Stimulated activated CD4-positive, alpha-beta T cell treated with anti-CD3 and anti-CD28 coated beads, TNF-alpha, amount 100 ng/mL, for 4 hours (primary cell): Measurements from ENCODE around the gene NUDT22.
A peak's percentile ranks its signal among the peaks of the same experiment; 100 is the strongest.
"Not testable (repeated sequence)": the region's sequence is repeated elsewhere in the genome, so short reads cannot be mapped to it uniquely, and the experiment has no call there.

Experiments used
- DNase-seq, 3 experiments: peaks; one replicate each; pipeline ENCODE4 v3.0.0-alpha.2; 2020; ENCODE audit warnings: low read depth in 3 of 3

The NUDT22 gene

DNA sequence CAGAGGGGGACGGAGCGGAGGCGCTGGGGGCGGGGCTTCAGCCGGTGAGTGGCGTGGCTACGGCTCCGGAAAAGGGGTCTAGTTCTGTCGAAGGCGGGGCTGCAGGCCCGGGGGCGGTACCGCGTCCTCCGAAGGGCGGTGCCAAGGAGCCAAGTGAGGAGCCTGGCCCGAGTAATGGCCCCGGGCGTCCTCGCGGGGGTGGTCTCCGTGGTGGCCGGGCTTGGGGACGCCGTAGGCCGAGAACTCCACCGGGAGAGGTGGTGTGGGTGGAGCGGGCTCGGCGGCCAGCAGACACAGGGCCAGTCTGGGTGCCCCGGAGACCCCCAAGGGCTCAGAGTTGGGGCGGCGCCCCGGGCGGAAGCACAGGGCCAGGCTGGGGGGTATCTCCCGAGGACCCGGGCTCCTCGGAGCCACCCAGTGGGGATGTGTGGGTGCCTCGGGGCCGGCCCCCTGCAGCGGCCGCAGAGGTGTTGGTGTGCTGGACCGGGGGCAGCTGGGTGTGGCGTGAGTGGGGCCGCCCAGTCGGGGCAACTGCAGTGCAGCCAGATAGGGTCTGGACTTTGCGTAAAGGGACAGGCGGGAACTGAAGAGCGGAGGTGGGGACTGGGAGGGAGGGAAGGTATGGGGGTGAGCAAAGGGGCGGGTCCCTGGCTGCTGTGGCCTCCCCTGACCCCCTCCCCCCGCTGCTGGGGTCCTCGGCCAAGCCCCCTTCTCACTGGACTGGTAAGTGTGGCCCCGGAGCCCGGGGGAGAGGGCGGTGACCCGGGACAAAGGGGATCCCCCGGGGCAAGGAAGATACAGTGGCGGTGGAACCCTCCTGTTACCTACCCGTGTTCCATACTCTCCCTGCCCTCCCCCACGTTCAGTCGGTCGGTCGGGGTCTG lies 15.7 kb downstream of the NUDT22 start:
- no peak for DNase-seq

- no peak for DNase-seq
Observed at GRCh38 chr11:64243236-64243854, 17.3 kb downstream of the NUDT22 start.

DNA sequence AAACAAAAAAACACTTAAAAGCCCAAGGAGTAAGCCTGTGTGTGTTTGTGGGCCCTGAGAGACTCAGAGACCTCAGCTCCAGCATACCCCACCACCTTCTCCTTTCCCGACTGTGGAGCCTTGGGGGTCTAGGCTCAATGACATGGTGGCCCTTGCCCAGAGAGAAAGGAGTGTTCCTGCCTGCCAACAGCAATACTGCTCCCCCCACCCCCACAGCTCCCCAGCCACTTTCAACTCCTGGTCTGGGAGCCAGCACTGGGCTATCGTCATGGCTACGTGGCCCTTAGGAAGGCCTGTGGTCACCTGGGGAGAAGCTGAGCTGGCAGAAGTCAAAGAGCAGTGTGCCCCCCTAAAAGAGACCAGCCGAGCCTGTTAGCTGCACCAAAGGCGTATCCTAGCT lies 18.0 kb downstream of the NUDT22 start:
- no peak for DNase-seq

DNA sequence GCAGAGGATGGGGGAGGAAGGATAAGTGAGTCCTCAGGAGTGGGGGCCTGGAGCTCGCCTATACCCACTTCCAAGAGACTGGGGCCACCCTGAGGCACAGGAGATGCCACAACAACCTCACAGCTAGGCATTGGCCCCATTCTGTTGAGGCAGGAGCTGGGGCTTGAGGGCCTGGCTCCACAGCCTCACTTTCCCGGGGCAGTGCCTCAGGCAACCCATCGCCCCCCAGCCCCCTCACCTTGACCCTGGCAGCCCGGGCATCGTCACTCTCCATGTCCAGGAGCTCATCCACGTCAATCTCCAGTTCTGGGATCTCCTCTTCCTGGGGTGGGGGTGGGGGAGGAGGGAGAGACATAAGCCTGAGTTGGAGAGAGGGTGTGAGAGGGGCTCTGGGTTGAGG lies 18.9 kb downstream of the NUDT22 start:
- no peak for DNase-seq

GRCh38 chr11:64245401-64245796 lies 19.3 kb downstream of the NUDT22 start:
- no peak for DNase-seq

DNA sequence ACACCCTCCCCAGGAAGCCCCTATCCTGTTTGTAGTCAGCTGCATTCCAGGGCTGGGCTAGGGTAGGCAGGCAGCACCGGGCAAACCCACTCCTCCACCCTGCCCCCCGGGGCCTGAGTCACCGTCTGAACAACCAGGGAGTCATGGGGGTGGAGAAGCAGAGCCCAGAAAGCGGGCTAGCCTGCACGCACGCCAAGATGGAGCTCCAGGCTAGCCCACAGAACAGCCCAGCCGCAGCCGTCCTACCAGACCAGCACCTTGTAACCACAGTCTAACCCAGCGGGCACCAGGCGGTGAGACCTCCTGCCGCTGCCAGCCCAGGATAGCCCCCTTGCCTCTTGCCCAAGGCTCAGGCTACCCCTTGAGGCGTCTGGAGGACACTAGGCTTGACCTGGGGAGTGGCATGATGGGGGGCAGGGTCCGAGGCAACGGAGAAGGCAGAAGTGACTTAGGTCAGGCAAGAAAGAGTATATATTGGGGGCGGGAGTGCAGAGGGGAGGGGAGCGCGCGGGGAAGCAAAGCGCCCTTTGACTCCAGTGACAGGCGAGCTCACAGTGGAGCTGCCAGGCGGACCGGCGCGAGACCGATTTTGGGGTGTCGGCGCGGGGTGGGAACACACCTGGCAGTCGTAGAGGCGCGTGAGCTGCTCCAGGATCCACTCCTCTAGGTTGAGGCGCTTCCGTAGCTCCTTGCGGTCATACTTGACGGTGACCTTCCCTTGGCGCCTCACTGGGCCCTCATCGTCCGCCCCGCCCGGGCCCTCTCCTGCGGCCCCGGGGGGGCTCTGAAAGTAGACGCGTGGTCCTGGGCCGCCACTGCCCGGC lies 19.9 kb downstream of the NUDT22 start:
- DNase-seq: peak; percentile 65 to 82 (median 76)

DNA sequence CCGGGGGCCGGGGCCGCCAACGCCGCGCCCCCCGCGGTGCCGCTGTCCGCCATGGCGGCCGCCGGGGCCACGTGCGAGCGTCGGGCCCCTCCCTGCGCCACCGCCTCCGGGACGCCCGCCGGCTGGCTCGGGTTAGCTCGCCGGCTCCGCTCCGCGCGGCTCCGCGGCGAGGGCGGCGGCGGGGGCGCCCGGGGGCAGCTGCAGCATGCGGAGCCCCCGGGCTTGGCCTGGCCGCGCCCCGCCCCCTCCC lies 20.5 kb downstream of the NUDT22 start:
- DNase-seq: not testable (repeated sequence)

DNA sequence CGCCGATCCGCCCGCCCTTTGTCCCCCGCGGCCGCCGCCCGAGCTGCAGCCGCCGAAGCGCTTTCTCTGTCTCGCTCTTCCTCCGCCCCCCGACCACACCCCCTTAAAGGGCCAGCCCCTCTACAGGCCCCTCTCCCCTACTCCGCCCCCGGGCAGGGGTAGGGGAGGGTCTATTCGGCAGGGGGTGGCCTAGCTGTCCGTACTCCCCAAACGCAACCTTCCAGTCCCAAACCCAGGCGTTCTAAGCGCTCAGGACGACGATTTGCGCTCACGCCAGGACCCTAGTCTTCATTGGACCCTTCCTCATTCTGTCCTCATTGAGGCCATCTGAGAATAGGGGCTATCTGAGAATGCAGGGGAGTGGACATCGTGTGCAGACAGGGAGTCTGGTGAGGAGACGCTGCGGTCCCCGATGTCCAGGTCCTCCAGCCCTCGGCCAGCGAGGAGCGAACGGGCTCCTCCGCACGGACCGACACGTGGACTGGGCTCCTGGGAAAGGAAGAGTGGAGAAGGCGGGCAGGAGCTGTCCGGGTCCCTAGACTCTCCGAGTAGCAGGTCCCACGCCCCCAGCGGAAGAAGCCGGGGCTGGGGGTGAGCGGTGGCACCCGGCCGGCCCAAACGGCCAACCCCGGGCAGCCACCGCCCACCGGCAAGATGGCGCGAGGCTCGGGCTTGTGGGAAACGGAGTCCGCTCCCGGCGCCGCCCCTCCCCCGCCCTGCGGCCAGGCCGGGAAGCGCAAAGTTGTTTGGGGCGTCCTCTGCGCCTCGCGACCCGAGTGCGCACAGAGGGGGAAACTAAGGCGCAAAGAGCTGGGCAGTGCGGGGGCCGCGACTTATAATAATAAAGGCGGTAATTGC lies 21.0 kb downstream of the NUDT22 start, which contains the start of gene PPP1R14B:
Gene PPP1R14B, minus strand, starts transcription at position 73 of the 858 bp plus-strand sequence. CDS start 270 bp downstream, outside the sequence.
- DNase-seq: peak; percentile 70 to 77 (median 76)

DNA sequence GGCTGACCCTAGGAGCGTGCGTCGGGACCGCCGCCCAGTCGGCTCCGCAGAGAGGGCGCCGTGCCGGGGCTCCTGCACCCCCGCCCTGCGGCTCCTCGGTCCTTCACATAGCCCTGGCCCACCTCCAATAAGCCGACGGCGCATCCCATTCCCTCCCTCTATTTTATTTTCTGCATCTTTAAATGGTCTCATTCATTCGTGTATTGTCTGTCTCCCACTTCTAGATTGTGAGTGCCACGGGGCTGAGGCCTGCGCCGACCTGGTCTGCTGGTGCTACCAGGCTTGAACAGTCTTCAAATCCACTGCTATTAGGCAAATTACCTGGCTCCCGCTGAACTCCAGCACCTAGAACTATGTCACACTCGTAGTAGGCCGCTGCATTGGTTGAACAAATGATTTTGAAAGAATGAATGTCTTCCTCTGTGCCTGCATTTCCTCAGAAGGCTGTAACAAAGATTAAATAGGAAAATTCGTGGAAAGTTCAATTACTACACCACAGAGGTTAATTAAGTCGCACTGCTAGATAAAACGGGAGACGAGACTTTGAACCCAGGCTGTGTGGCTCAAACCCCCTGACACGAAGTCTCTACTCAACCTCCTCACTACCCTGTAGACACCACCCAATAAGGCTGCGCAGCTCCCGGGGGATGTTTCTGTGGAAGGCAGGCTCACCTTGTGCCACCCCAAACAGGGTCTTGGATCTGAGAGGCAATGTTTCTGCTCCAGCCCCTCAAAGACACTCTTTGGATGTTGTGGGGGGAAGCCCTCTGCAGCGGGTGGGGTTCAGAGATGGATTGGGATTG lies 21.9 kb downstream of the NUDT22 start:
- DNase-seq: no peak

DNA sequence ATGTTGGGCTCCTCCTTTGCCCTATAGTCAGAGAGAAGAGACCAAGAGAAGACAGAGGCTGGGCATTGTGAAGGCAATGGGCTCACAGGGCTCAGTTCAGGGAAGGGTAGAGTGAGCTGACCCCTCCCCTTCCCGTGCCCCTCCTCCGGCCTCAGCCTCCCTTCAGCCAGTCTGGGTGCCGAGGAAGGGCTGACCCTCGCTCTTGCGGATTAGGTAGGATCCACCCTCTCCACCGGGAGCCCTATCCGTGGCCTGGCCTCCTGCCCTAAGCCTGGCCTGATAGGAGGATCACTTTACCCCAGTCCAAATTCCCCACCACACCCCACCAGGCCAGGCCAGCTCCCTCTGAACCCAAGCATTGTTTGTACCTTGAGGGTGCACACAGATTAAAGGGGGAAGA lies 22.5 kb downstream of the NUDT22 start:
- DNase-seq: no peak

DNA sequence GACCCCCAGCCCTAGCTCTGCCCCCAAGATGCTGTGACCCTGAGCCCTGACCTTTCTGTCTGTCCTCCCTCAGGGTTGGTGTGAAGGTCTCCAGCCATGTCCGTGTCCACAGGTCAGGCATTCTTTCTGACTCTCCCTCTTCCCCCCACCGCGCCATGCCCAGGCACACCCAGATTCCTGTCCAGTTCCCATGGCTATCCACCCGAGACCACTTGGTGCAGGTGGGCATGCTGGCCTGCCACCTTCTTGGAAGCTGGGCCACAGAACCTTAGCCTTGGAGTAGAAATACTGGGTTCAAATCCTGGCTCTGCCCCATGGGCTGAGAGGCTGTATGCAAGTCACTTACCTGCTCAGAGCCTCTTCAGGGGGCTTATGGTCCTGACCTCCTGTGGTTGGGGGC lies 23.0 kb downstream of the NUDT22 start:
- no peak for DNase-seq

DNA sequence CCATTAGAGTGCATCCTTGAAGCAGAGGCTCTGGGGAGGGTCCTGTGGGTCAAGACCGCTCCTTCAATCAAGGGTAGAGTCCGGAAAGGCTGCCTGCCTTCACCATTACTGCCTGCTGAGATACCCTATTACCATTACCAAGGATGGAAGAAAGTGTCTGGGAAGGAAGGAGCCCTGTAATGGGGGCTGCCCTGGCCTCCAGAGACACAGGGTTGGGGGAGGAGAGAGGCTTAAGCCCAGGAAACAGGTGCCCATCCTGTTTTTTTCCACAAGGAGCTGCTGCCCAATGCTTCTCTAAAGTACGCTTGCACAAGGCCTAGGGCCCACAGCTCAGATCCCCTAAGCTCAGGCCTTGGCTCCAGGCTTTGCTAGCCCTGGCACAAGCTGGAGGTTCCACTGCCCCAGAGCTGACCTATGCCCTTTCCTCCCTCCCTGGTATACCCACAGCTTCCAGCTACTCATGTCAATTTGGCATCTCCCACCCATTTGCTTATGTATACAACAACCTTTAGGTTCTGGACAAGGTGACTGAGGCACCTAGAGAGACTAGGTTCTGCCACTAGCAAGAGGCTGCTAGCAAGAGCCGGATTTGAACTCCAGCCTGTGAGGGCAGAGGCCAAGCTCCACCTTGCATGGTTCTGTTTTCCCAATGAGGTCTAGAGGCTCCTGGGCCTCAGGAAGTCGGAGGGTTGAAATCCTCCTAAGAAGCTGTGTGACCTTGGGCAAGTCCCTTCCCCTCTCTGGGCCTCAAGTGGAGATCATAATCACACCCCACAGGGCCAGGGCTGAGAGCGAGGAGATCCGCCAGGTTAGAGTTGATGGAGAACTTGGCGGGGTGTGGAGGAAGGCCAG lies 23.7 kb downstream of the NUDT22 start:
- no peak for DNase-seq

- DNase-seq: no peak
Observed at GRCh38 chr11:64250415-64251015, 24.4 kb downstream of the NUDT22 start.

DNA sequence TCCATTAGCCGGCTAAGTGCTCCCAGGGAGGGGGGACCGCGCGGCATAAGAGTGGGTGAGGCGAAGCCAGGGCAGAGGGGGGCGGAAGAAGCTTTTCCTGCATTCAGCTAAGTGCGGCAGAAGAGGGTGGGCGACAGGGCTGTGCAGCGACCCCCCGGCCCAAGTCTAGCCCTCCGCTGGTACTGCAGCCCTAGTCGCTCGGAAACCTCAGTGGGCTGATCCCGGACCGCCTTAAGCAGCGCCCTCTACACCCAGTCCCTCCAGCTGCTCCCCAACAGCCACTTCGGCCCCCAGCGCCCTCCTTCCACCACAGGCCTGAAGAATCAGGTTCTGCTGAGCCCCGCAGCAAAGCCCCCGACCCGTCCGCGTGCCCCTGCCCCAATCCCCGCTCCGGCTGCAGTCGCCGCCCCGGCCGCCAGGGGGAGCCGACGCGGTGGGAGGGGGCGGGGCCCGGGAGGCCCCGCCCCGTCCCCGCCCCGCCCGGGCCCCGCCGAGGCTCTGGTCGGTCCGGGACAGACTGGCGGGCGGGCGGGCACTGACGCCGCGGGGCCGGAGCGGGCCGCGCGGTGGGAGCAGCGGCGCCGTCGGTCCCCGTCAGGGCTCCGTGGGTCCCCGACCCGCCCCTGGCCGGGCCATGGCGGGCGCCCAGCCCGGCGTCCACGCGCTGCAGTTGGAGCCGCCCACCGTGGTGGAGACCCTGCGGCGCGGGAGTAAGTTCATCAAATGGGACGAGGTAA lies 25.1 kb downstream of the NUDT22 start, which contains the start of gene PLCB3:
Gene PLCB3, plus strand, starts transcription at position 515 of the 737 bp plus-strand sequence. Its CDS starts 120 bp downstream, at position 635.
- peak in 2 of 3 experiments; percentile 42 to 57 for DNase-seq

- no peak for DNase-seq
Observed at GRCh38 chr11:64251753-64252002, 25.6 kb downstream of the NUDT22 start.

- DNase-seq: no peak
Observed at GRCh38 chr11:64252003-64252872, 26.2 kb downstream of the NUDT22 start.

DNA sequence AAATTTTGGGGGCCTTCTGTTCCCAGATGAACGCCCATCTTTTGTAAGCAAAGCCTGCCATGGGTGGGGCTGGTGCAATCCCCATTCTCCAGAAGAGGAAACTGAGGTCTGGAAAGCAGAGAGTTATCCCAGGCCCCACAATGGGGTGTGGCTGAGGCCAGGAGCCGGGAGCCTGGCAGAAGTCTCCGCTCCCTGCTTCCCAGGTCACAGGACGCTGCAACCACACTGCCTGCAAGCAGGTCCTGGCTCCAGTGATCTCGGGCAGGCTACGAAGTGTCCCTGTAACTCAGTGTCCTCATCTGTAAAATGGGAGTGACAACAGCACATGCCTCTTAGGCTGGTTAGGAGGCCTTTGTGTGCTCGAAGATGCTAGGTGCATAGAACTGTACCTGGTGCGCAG lies 27.0 kb downstream of the NUDT22 start:
- no peak for DNase-seq

- DNase-seq: no peak
Observed at GRCh38 chr11:64253481-64253880, 27.4 kb downstream of the NUDT22 start.
